ELF-1 (cell line): ENCODE measurements around the gene LRRC4C.
"Not testable (repeated sequence)": the region's sequence is repeated elsewhere in the genome, so short reads cannot be mapped to it uniquely, and the experiment has no call there.

ENCODE experiments used
- DNase-seq: peaks from one replicate; pipeline ENCODE4 v3.0.0-alpha.2; 2016; ENCODE audit warnings: low read depth, low spot score

Gene LRRC4C

DNA sequence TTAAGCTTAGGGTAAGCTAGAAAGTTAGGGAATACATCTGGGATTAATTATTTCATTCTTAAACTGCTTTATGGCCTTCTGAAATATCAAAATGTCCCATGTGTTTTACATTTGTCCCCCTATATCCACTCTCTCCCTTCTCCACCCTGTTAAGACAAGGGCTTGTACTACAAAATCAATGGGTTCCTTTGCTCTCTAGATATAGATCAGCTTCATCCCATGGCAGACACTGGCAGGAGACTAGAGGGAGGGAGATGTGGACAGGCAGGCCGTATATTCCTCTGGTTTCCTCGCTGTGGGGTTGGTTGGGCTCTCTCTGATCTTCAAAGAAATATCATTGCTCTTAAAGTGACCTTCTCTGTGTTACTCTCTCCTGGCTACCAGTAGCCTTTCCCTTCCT lies 1281.0 kb downstream of the LRRC4C start:
- DNase-seq, result no peak

DNA sequence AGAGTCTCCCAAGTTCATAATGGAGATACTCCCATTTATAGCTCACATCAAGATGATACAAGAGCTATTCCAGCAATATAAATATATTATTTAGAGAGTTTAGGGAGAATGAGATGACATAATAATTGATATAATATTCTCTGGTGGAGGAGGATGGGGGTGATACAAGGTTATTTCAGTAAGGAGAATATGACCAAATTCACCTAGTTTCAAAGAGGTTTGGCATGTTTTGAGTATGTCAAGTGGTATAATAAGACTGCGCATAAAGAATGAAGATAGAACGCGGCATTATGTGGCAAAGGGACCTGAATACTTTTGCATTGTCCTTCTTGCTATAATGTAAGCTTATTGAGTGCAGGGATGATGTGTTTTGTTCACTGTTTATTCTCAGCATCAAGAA lies 1283.5 kb downstream of the LRRC4C start:
- DNase-seq, result no peak

DNA sequence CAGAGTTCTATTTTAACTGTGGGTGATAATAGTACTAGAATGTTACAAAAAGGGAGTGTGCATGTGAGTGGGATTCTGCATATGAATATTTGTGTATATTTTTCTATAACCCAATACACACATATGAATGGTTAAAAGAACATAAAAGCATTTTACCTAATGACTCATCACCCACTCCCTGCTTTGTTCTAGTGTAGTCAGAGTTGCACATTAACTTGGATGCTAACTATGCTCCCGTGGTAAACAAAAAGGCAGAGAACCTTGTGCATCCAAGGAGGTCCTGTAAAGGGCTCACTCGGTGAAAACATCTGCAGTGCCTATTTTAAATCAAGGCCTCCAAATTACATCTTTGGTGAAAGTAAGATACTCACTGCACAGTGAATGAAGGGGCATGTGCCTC lies 1289.4 kb downstream of the LRRC4C start:
- DNase-seq, result no peak

DNA sequence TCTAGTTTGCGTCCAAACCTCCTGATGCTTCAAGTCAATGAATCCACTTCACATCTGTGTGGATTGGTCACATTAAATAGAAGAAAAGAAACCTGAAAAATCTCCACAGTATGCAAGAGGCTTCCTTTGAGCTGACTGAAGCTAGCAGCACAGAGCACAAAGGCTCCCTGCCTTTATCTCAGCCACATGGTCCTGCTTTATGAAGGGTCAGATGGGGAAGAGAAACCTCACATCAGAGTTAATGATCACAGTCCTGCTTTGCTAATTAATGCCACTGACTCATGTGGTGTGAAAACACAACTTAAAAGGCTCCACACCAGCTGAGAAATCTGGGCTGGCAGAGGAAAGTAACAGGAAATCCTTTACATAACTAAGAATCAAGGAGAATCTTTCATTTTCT lies 1291.0 kb downstream of the LRRC4C start:
- no peak for DNase-seq

DNA sequence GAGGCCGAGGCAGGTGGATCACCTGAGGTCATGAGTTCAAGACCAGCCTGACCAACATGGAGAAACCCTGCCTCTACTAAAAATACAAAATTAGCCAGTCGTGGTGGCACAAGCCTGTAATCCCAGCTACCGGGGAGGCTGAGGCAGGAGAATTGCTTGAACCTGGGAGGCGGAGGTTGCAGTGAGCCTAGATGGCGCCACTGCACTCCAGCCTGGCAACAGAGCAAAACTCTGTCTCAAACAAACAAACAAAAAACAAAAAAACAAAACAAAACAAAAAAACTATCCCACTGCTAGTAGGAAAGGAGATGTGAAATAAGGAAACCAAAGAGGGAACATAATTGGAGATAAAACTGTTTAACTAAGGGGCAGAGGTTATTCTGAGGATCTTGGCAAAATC lies 1291.6 kb downstream of the LRRC4C start:
- DNase-seq, result not testable (repeated sequence)

DNA sequence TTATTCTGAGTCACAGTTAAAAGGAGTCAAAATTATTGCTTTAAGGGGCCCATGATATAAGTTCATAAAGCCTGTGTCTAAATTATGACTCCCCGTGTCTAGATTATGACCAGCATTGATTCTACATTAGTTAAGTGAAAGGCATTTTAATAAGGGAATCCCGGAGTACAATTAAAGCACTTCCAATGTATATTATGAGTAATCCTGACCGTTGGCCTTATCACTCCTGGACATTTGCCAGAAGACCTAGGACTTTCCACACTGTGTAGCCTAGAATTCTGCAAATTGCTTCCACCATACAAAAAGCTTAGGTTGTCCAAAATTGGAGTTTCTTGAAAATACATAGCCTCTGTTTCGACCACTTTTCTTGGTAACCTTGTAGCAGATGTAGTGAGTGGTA lies 1292.6 kb downstream of the LRRC4C start:
- no peak for DNase-seq

DNA sequence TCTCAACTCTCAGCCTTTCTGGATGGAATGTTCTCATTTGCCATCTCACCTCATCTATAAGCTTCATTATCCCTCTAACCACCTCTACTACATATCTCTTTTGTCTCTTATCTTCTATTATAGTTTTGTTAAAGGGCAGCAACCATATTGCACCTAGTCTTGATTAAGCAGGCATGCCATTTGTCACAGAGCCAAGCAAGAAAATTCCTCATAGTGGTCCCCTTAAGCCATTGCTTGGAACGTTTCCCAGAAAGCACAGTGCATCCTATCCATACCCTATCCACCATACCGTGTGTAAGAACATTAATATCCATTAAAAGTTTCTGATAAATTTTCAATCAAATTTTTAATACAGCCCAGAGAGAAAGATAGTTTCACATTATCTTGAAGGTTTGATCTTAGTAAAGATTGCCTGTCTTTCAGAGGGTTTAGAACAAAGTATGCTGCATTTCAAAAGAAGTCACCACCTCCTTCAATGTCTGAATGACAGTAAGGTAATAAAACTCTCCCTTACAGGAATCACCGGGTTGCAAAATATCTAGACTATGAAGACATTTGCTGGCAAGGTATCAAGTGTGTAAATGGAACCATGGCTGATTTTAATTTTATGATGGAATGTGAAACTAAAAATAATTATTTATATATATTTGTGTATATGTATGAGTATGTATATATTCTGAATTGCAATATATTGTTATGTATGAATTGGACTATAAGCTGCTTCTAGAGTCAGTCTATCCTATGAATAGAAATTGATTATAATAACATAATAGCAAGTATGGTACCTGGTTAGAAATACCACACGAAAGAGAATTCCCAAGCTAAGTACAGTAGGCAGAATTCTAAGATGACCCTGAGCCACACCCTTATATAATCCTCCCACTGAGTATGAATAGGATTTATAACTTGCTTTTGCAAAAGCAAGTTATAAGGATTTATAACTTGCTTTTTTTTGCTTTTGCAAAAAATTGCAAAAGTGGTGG lies 1296.3 kb downstream of the LRRC4C start:
- DNase-seq, result no peak

DNA sequence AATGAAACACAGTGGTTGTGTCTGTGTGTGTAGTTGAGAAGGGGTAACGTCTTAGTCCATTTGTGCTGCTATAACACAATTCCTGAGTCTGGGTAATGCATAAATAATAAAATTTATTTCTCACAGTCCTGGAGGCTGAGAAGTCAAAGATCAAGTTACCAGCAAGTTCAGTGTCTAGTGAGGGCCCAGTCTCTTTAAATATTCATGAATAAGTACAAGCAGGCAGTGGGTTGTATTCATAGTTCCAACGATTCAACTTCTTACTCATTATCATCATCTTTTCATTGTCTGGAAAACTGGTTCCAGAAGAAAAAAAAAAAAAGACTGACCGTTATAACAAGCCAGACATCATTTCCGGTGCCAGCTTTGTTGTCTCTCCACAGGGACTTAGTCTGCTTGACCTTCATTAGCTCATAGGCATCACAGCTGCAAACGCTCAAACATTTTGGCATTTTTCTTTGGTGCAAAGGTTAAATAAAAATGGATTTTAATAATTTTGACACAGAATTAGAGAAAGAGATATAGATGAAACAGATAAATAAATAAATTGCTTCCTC lies 1297.5 kb downstream of the LRRC4C start:
- DNase-seq, result no peak

DNA sequence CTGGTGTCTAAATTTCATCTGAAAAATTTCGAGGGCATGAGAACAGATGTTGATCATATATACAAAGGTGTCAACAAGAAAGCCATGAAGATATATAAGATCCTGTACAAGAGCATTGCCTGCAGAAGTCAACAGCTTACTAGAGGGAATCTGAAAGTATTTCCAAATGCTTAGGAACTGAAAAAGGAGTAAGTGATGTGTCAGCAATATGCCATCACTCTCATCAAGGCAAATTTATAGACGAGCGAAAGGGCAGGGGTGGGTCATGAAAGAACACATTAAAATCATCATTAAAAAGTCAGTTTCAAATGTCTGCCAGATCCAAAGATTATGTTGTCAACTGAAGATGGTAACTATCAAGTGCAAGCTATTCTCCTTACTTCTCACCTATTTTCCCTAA lies 1299.0 kb downstream of the LRRC4C start:
- no peak for DNase-seq

DNA sequence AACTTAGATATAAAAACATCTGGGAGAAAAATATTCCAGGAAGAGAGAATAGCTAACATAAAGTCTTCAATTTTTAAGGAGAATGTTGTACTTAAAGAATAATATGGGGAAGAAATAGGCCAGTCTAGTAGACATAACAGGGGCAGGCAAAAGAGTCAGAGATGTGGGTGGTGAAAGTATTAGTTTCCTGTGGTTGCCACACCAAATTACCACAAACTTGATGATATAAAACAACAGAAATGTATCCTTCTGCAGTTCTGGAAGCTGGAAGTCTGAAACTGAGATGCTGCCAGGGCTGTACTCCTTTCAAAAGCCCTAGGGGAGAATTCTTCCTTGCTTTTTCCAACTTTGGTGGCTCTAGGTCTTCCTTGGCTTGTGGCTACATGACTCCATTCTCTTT lies 1309.7 kb downstream of the LRRC4C start:
- no peak for DNase-seq

DNA sequence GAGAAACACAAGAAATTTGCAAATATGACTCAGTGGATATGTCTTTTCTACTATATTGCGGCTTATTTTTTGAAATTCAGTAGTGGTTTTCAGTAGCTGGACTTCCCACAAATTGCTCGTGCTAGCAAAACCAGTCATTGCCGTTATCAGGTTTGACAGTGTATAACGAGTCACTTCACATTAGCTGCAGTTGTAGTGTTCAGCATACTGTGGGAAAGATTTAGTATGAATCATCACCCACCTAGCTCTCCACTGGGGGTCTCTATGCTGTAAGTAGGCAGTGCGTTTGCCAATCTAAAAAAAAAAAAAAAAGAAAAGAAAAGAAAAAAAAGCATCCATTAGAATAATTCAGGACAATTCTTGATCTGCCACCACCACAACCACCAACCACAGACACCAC lies 1318.9 kb downstream of the LRRC4C start:
- no peak for DNase-seq

DNA sequence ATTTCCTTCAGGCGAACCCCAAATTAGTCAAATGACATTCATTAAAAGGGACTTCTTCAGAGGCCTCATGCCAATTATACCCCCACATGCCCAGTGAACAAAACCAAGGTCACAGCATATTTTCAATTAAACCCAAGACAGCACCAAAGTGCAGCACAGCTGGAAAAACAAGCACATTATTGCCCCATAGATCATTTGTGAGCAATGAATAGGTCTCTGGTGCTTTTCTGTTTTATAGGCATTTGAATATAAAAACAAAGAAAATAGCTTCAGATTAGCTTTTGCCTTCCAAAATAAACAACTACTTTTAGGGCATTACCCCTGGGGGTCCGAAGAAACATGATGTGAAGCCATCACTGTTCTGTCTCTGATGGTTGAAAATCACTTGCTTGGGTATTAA lies 1319.9 kb downstream of the LRRC4C start:
- DNase-seq, result no peak

DNA sequence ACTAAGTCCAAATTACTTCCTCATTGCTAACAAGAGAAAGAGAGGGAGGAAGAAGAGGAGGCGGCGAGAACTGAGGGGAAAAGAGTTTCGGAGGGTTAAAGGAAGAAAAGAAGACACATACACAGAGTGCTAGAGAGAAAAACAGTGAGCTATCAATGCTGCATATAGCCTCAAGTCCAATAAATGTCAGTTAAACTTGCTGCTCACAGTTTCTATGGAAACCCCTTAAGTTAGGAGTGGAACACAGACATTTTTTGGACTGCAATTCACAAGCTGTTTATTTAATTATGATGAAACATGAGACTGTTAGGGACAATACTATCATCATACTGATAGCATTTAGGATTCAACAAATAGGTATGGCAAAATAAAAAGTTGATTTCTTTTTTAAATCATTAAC lies 1320.4 kb downstream of the LRRC4C start:
- DNase-seq, result no peak

DNA sequence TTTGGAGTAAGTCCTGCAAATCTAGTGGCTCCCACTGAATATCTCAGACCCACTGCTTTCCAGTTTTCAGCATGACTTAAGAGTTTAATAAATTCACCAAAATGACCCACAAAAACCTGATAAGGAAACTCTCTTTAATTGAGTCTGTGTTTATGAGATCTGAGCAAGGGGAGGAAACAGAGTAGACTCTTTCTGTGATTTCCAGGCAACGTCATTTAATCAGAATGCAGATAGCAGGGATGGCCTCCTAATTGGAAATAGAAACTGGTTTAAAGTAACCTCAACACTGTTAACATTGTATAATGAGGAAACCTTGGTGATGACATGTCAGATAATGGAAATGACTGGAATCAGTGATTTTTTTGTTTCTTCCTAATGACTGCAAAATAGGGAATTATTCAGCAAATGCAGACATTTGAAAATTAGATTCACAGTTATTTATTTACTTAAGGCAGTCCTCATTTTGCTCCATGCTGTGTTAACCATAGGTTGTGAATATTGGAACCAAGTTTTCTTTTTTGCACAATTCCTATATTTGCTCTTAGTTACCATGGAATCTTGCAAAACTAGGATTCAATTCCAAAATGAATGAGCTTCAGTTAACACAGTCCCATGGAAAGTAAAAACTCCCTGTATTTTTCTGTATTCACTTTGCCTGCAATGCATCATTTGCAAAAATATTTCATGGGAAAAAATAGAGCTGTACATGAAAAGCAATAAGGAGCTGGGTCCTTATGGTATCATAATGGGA lies 1324.5 kb downstream of the LRRC4C start:
- DNase-seq, result no peak

DNA sequence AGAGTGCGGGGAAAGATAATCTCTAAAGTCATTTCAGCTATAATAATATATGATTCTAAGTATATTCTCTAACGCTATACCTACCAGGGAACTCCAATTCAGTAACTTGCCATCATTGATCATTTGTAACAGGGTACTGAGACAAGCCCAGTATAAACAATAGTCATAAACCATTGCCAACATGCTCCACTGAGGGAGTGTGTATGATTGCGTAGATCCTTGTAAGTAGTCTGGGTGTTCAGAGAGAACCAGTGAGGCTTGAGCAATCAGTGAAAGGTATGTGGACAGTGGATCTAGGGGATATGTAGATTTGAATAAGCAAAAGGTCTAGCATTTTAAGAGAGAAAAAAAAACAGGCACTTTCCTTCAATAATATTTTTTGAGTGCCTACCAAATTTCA lies 1326.0 kb downstream of the LRRC4C start:
- no peak for DNase-seq

DNA sequence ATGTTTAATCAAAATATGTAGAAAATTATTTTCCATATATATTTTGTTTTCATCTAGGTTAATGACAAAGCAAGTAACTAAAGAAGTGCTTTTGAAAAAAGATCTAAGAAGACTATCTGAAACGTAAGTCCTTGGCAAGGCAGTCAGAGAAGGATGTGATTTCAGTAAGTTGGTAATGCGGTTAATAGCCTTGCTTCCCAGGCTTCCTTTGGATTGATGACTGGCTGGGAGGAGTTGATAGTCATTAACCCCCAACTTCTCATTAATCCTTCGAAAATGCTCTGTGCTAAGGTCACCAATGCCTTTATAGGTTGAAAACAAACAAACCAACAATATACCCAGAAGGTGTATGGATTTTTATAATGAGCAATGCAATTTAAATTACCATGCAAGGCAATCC lies 1326.5 kb downstream of the LRRC4C start:
- no peak for DNase-seq

DNA sequence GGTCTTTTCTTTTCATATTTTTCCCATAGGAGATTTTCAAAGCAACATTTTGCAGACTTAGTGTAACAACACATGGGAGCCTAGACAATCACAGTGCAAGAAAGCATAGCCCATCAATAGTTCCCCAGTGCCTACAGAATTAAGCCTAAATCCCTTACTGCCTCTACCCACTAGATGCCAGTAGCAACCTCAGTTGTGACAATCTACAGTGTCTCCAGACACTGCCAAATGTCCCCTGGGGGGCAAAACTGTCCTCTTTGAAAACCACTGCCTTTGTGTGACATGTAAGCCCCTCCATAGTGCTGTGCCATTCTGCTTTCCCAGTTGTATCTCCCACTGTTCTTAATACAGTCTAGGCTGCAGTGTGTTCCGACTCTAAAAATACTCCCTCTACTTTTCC lies 1329.0 kb downstream of the LRRC4C start:
- peak; percentile 77 for DNase-seq

DNA sequence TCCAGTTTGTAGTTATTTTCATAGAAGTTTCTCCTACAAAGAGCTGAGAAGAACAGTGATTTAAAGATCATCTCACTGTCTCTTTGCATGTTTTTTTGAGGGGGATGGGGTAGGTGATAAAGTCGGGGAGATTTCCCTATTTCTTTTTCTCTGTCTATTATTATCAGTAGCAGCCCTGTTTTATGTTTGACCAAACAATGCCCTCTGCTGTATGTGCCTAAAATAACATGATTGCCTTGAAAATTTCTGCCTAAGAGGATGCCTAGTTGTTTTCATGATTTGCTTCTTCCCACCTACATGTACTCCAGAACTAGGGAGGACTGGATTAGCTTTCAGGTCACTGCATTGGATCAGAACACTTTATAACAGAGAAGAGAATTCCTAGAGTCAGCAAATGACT lies 1330.2 kb downstream of the LRRC4C start:
- peak; percentile 14 for DNase-seq

DNA sequence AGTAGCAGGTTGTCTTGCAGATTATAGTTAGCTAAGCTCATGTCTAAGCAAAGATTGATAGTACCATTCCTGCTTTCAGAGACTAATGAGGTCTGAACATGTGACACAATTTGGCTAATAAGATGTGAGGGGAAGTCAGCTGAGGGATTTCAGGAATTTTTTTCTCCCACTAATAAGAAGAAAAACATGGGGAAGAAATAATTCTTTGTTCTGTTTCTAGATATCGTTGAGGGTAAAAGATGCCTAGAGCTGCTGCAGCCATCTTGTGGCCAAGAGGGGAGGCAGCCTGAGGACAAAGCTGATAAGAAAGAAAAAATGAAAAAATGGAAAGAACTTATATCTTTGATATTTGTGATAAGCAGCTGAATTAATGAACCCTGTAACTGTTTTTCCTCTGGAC lies 1334.4 kb downstream of the LRRC4C start:
- DNase-seq, result no peak

DNA sequence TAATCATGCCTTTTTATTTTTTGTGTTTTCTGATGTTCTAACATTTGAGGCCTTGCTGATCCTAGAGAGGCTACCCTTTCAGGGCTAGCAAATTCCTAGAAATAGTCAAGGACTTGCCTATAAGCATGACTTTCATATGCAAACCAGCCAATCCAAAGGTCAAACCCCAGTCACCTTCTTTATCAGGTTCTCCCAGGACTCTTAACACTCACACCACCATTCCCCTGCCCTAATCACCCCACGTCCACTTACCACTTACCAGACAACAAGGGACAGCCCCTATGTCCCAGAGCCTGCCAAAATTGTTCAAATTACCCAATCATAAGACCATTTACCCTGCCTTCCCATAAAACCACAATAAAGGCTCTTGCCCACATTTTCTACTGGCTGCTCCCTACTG lies 1339.8 kb downstream of the LRRC4C start:
- DNase-seq, result no peak

DNA sequence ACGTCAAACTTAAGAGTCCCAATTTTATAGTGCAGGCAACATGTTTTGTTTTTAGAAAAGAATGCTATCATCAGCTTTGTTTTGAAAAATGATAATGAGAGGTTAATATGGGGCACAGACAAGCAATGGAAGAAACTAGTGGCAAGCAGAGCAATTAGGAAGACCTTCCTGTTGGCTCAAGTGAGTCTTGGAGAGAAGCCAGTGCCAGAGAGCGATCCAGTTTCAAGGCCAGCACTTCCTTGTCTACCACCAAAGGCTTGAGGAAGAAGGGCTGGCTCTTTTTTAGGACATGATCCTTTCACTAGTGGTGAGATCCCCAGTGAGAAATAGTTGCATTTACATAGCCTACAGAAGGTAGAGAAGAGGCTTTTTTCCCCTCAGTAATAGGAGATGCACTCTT lies 1340.7 kb downstream of the LRRC4C start:
- DNase-seq, result no peak

DNA sequence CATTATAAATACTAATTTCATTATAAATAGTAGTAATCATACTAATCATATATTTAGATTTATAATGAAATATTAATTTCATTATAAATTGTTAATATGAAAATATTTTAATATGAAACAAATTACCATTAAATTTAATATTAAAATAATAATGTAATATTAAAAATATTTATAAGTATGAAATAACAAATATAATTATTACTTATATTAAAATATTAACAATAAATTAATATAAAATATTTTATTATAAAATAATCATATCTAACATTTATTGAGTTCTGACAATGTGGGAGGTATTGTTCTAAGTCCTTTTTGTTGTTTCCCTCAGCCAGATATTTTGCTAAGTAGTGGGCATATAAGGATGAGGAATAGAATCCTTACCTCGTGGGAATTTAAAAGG lies 1341.4 kb downstream of the LRRC4C start:
- no peak for DNase-seq
